Stimulated activated CD8-positive, alpha-beta memory T cell treated with anti-CD3 and anti-CD28 coated beads, Interleukin-7, amount 100 ng/mL, for 1 hour (primary cell): ENCODE results near the gene WASHC1.
"Not testable (repeated sequence)": the region's sequence is repeated elsewhere in the genome, so short reads cannot be mapped to it uniquely, and the experiment has no call there.

ENCODE experiments used
- DNase-seq, 2 donors: peaks; one replicate each; pipeline ENCODE4 v3.0.0-alpha.2; 2020; ENCODE audit warnings: low read depth in 2 of 2

WASHC1 gene, protein sequence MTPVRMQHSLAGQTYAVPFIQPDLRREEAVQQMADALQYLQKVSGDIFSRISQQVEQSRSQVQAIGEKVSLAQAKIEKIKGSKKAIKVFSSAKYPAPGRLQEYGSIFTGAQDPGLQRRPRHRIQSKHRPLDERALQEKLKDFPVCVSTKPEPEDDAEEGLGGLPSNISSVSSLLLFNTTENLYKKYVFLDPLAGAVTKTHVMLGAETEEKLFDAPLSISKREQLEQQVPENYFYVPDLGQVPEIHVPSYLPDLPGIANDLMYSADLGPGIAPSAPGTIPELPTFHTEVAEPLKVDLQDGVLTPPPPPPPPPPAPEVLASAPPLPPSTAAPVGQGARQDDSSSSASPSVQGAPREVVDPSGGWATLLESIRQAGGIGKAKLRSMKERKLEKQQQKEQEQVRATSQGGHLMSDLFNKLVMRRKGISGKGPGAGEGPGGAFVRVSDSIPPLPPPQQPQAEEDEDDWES

DNA sequence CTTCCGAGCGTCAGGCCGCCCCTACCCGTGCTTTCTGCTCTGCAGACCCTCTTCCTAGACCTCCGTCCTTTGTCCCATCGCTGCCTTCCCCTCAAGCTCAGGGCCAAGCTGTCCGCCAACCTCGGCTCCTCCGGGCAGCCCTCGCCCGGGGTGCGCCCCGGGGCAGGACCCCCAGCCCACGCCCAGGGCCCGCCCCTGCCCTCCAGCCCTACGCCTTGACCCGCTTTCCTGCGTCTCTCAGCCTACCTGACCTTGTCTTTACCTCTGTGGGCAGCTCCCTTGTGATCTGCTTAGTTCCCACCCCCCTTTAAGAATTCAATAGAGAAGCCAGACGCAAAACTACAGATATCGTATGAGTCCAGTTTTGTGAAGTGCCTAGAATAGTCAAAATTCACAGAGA lies at the start of gene WASHC1:
TSS of gene WASHC1 (minus strand) at position 101 of the 400 bp plus-strand sequence. CDS start 4,457 bp downstream, outside the sequence.
- DNase-seq = not testable (repeated sequence)

DNA sequence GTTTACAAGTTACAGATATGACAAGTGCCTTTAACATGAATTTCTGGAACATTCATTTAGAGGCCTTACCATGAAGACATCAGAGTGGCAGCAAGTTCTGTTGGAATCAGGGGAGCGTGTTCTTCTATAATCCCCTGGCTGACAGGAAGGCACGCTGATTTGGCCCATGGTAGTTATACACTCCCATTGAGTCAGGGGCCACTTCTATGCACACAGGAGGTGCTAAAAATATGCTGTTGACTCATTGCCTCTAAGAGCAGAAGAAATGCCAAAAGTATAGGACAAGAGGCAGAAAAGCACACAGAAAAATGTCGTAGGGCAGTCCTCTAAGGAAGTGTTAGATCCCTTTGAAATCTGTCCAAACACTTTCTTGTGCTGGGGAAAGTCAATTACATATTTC lies 49.1 kb upstream of the WASHC1 start:
- DNase-seq = not testable (repeated sequence)

DNA sequence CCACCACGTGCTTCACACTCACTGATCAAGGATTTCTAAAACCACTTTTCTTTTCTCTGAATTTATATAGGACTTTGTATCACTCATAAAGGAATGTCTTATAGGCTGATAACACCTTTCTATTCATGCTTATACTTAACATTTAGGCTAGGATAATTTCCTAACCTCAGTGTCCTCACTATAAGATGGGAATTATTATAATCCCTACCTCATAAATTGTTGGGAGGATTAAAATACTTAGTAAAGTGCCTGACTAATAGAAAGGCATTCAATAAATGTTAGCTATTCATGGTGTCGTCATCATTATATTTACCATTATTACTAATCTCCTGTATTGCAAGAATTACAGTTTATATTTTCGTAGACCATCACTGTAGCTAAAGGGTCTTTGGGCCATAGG lies 47.1 kb upstream of the WASHC1 start:
- DNase-seq = not testable (repeated sequence)

DNA sequence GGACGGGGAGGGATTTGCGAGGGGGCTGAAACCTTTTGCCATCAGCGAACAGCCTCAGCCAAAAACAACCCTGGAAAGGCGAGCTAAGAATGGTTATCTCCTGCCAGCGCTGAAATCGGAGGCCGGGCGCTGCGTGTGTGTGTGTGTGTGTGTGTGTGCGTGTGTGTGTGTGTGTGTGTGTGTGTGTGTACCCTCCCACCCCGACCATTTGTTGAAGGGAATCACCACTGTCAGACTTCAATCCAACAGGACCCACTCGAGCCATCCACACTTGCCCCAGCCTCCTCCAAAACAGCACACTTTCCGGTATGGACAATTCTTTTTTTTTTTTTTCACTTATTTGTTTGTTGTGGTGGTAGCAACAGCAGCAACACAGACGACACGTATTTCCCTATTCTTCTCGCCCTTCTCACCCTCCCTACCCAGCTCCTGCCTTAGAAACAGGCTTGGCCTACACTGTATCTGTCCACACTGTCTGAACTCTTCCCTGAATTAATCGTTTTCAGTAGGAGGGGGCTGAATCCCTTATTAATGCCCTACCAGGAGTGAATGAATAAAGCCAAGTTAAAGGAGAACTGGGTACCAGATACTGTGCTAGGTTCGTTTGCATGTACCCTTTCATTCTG lies 44.8 kb upstream of the WASHC1 start:
- DNase-seq = not testable (repeated sequence)

DNA sequence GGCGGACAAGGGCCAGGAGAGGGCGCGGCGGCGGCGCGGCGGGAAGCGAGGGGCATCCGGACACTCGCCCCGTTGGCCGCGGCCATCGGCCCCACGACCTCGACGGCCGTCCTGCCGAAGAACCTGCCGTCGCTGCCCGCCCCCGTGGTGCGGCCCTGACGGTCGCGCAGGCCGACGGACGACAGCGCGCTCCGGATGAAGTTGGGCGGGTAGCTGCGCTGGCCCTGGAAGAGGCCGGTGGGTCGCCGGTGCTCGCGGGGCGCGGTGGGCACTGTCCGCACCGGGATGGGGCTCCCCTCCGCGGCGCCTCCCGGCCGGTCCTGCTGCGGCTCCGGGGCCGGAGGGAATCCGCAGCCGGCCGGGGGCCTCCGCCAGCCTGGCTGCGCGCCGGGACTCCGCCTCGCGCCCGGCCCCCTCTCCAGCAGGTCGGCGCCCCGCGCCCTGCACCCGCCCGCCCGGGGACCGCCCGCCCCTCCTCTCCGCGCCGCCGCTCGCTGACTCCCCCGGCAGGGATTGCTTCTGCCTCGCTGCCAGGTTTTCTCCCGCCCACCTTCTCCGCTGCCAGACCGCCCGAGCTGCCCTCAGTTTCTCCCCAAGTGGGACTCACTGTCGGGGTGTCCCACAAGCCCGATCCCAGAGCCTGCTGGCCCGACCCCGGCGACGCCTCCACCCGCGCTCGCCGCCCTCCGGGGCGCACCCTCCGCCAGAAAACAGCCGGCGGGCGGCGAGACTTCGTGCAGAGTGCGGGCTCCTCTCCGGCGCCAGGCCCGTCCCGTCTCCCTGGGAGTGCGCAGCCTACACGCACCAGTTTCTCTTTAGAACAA lies 44.0 kb upstream of the WASHC1 start:
- not testable (repeated sequence) for DNase-seq

DNA sequence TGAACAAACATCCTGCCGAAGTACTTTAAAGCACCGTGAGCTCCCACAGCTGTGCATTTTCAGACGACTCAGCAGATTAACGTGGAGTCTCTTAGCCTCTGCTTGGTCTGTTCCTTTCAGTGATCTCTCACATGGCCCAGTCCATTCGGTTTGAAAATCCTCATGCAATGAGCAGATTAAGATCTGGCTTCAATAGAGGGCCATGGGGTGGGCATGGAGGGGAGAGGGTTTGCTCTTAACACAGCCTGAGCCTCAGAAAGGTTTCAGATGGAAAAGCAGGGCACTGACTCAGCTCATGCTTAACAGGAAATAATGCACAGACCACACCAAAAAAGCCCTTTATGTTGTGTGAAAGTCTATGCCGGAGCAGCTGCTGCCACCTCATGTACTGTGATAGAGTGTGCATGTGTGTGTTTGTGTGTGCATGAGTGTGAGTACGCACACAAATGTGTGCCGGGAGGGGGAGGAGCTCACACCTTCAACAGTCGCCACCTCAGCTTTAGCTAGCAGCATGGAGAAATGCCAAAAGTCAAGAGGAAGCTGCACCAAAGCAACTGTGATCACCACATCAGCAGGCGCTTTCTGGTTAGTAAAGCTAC lies 33.9 kb upstream of the WASHC1 start:
- not testable (repeated sequence) for DNase-seq

DNA sequence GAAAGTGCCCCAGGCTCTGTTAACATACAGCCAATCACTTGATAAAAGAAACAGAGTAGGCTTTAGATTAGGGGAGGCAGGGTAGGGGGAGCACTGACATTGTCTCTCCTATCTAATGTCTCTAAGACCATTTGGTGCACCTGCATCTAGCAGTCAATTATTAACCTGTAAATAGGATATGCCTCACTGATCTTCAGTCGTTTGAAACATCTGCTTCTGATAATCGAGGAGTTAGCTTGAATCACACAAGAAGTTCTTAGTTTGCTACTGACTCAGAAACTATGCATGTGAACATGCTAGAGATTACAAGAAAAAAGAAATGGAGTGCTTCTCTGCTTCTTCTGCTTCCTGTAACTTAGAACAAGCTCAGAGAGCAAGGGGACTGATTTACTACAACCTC lies 23.4 kb upstream of the WASHC1 start:
- DNase-seq = not testable (repeated sequence)

DNA sequence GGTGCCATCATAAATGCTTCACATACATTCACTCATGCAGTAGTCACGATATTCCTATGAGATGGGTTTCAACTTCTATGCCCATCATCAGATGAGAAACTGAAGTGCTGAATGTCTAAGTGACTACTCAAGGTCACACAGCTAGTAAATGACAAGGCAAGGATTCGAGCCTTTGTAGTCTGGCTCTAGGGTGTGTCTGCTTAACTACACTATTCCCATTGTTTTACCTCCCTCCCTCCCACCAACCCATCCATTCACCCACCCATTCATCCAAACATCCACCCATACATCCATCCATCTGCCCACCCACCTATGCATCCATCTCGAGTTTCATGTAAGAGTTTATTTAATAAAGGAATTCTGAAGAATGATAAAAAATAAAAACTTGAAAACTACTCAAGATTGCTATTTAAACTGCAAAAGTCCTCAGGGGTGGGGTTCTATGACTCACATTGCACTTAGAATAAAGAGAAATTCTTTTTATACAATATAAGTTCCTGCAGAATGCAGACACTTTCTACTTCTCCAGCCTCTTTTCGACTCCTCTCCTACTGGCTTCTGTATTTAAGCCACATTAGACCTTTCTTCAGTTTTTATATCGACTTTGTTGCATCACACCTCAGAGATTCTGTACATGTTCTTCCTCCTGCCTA lies 19.1 kb upstream of the WASHC1 start:
- not testable (repeated sequence) for DNase-seq

DNA sequence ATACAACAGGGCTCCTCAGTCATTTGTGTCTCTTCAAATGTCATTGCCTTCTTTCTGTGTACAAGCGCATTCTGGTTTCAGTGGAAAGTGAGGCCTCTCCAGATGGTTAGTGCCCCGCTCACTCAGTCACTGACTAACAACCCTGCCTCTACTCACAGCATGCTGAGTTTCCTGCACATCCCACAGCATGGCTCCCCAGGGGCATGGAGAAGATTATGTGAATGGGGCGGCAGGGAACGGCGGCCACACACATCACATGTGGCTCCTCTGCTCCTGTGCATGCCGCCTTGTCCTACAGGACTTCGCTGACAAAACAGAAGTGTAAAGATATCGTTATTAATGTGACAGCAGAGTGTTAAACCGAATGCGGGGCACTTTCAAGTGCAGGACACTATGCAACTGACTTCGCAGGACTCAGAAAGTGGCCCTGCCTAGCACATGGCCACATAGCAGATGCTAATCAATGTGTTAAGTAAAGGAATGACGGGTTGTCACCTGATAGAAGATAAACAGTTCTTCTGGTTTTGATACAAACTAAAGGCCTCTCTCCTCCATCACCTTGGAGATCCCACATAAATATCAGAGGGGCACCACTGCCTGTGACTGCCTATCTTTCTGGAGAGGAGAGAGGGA lies 17.5 kb upstream of the WASHC1 start:
- DNase-seq = not testable (repeated sequence)

DNA sequence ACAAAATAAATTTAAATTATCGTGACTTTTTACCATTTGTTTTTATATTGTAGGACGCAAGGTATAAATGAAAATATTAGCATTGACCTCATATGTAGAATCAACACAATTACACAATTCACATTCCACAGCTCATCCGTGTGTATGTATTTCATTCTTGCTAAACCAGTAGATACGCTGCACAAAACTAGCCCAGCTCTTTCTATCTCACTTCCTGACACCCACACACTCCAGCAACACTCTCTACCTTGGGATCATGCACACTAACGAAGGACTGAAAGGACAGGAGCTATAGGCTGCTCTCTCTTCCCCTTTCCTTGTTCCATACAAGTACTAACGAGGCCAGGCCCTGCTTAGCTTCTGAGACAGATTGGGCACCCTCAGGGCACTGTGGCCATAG lies 16.9 kb upstream of the WASHC1 start:
- DNase-seq = not testable (repeated sequence)

DNA sequence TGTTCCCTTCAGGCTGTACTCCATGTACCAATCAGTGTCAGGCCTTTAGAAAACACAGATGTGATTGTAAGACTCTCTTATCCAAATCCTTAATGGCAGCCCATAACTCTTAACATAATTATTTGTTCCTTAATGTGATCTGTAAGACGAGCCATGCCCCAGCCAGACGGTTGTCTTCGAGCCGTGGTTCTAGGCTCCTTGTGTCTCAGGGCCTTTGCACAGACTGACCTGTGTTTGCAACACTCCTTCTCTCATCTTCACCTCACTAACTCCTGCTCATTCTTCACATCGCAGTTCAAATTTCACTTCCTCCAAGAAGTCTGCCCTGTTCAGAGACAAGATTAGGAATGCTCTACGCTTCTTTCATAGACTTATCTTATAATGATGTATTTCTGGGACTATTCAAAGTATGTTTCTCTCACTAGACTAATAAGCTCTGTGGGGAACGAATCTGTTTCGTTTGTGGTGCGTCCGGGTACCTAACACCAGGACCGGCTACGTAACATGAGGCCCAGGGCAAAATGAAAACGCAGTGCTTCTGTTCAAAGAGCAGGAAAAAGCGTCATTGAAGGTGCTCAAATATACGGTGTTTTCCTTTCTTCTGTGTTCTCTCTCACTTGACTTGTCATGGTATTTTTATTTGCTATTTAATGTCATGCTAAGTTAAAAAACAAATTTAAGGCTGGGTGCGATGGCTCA lies 16.1 kb upstream of the WASHC1 start:
- not testable (repeated sequence) for DNase-seq

DNA sequence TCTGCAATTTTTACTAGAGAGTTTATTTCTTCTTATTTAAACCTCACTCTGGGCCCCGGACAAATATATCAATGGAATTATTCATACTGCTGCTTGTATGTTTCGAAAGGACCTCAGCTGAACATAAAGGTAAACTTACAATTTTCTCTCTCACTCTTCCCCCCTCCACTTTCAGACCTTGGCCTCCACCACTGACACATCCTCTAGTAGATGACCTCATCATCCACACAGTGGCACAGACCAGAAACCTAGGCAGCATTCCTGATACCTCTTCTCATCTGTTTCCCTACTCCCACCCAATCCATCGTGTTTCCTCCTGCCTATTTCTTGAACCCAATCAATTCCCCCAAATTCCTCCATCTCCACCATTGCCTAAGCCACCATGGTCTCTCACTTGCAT lies 15.2 kb upstream of the WASHC1 start:
- not testable (repeated sequence) for DNase-seq

DNA sequence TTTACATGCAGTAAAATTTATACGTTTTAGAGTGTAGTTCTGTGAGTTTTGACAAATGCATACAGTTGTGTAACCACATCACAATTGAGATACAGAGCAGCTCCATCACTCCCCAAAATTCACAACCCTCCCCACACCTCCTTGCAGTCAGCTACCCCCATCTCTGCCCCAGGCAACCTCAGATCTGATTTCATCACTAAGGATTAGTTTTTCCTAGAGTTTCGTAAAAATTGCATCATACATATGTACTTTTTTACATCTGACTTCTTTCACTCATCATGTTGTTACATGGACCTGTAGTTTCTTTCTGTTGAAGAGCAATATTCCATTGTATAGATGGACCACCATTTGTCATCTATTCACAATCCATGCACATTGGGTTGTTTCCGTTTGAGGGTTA lies 14.4 kb upstream of the WASHC1 start:
- DNase-seq = not testable (repeated sequence)

DNA sequence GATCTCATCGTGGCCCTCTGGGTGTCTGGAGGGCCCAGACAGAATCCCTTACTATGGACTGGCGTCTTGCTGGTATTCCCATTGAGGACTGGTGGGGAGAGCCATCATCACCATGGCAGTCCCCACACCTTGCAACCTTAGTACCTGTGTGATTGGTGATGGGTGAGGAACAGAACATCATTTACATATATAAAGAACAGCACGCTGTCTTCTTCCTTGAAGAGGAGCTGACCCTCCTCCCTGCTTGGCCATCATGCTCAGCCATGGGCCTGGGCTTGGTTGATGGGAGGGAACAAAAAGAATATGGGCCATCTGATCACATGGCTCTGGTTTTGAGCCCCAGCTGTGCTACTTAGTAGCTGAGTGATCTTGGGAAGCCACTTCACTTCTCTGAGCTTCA lies 13.9 kb upstream of the WASHC1 start:
- DNase-seq = not testable (repeated sequence)

DNA sequence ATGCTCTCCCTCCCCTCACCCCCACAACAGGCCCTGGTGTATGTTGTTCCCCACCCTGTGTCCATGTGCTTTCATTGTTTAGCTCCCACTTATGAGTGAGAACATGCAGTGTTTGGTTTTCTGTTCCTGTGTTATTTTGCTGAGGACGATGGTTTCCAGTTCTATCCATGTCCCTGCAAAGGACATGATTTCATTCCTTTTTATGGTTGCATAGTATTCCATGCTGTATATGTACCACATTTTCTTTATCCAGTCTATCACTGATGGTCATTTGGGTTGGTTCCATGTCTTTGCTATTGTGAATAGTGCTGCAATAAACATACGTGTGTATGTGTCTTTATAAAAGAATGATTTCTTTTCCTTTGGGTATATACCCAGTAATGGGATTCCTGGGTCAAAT lies 12.6 kb upstream of the WASHC1 start:
- DNase-seq = not testable (repeated sequence)

DNA sequence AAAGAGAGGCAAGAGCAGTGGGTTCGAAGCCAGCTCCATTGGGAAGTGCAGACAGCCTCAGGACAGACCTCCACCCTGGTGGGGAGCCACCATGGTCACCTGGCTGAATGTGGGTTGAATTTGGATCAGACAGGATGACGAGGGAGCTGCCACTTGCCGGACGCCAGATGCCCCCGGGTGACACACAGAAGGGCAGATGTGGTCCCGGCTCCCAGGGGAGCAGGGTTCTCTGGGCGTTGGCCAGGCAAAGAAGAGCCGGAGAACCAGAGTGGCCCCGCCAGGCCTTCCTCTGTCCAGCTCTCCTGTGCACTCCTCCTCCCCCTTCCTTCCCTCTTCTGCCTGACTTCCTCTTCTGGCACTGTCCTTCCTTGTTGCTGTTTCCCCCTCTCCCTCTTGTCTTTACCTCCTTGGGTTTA lies 12.0 kb upstream of the WASHC1 start:
- DNase-seq = not testable (repeated sequence)

DNA sequence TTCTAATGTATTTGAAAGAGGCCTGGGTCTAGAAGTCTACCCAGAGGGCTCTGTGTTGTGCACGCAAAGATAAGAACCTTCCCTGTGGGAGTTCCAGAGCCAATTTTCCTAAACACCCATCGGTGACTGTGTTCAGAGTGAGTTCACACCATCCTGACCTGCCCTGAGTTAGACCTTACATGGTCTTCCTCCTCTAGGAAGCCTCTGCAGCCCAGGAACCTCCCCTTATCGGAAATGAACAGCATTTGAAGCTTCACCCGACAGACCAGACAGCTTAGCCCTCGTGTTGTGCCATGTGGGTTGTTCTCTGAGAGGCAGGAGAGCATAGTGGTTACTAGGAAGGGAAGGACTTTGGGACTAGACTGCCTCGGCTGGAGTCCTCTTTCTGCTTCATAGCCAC lies 3.1 kb upstream of the WASHC1 start:
- not testable (repeated sequence) for DNase-seq

DNA sequence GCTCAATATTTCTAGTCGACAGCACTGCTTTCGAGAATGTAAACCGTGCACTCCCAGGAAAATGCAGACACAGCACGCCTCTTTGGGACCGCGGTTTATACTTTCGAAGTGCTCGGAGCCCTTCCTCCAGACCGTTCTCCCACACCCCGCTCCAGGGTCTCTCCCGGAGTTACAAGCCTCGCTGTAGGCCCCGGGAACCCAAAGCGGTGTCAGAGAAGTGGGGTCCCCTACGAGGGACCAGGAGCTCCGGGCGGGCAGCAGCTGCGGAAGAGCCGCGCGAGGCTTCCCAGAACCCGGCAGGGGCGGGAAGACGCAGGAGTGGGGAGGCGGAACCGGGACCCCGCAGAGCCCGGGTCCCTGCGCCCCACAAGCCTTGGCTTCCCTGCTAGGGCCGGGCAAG lies 481 bp downstream of the WASHC1 start:
- DNase-seq = not testable (repeated sequence)

DNA sequence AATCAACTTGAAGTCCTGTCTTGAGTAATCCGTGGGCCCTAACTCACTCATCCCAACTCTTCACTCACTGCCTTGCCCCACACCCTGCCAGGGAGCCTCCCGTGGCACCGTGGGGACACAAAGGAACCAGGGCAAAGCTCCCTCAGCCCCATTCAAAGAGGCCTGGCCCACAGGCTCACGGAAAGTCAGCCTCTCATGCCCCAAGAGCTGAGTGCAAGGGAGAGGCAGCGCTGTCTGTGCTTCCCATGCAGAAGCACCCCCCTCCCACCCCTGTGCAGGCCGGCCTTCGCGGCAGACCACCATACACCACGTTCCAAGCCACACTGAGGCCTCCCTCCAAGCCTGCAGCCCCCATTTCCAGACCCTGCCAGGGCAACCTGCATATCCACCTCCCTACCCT lies 7.6 kb downstream of the WASHC1 start:
- DNase-seq = not testable (repeated sequence)

DNA sequence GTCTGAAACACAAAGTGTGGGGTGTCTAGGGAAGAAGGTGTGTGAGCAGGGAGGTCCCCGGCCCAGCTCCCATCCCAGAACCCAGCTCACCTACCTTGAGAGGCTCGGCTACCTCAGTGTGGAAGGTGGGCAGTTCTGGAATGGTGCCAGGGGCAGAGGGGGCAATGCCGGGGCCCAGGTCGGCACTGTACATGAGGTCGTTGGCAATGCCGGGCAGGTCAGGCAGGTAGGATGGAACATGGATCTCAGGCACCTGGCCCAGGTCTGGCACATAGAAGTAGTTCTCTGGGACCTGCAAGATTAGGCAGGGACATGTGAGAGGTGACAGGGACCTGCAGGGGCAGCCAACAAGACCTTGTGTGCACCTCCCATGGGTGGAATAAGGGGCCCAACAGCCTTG lies 12.4 kb downstream of the WASHC1 start:
- DNase-seq = not testable (repeated sequence)
